HUDEP-2 (cell line): ENCODE measurements around the gene CRB1.
A peak's percentile ranks its signal among the peaks of the same experiment; 100 is the strongest.
"Not testable (repeated sequence)": the region's sequence is repeated elsewhere in the genome, so short reads cannot be mapped to it uniquely, and the experiment has no call there.

Source experiments
- DNase-seq, 76 experiments: peaks; one replicate each; lab custom pipeline; 2025; ENCODE audit not compliant: unreplicated experiment in 76 of 76; lab: John Stamatoyannopoulos, UW

CRB1 gene

DNA sequence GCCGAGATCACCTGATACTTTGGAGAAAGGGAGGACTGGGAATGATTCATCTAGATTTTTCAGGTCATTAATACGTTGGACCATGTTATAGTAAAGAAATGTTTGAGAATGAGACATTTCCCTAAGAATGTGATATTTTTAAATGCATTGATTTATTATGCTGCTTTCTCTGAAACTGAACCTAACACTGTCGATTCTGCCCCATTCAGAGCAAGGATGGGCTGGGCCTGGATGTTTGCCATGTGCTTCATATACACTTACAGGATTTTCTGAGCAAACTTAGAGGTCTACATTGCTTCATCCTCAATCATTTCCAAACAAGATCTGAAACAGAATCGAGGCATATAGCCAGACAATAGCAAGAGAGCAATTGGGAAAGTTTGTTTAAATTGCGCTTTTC, 183.3 kb downstream of the CRB1 start:
- DNase-seq: no peak

DNA sequence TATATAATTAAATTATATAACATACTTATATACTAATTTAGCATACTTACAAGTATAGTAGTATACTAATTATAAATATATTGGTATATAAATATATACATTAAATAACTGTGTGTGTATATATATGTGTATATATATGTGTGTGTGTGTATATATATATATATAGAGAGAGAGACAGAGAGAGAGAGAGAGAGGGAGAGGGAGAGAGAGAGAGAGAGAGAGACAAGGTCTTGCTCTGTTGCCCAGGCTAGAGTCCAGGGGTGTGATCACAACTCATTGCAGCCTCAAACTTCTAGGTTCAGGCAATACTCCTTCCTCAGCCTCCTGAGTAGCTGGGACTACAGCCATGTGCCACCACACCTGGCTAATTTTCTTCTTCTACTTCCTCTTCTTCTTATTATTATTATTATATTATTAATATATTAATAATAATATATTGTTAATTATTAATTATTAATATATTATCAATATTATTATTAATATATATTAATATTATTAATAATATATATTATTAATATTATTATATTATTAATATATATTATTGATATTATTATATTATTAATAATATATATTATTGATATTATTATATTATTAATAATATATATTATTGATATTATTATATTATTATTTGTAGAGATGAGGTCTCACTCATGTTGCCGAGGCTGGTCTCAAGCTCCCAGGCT, 185.5 kb downstream of the CRB1 start:
- DNase-seq: no peak

DNA sequence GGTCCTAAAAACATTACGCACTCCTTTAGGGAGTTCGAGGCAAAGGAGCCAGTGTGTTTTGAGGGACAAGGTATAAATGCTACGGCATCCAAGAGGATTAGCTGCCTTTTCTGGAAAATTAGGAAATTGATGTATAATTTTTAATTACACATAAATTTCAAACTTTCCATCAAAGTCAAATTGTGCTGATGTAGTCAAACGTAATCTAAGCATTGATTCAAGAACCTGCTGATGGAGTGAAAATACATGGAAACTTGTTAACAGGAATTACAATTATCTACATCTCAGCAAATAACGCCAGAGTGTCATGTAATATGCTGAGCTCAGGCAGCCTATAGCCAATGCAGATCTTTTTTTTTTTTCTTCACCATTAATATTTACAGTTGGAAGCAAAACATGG, 194.5 kb downstream of the CRB1 start:
- DNase-seq: no peak

DNA sequence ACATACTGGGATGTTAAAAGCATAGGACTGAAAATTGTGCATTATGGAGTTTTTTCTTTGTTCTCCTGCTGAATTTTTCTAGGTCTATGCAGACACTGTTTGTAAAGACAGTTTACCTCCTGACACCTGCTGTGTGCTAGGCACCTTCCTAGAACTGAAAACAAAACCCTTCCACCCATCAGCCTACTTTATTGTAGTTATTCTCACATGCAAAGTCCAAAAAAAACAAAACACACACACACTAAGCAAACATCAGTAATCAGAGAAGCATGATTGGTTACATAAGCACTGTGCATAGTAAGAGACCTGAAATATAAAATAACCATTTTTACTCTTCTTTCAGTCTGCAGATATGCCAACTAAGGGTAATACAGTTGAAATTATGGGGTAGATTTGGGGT, 195.1 kb downstream of the CRB1 start:
- DNase-seq: no peak

GRCh38 chr1:197464044-197464443, 196.0 kb downstream of the CRB1 start:
- DNase-seq: no peak

GRCh38 chr1:197465528-197466327, 197.7 kb downstream of the CRB1 start:
- DNase-seq: no peak

DNA sequence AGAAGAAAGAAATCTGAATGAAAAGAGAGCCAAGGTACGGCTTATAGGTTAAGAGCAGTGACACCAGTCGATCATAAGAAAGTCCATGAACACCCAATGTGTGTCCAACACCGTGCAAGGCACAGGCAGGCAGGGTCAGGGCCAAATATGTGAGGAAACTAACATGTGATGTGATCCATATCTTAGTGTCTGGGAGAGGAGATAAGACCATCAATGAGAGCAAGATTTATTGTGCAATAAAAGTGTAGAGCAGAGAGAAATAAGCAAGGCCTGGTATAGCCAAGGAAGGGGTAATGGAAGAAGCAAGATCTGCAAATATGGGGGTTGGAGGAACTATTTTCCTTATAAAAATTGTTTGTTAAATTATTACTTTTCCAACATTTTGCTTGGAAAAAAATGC, 198.8 kb downstream of the CRB1 start:
- peak in 3 of 76 experiments; percentile 2 to 7 (median 4) for DNase-seq

- no peak for DNase-seq
Observed at GRCh38 chr1:197467881-197468280, 199.8 kb downstream of the CRB1 start.

DNA sequence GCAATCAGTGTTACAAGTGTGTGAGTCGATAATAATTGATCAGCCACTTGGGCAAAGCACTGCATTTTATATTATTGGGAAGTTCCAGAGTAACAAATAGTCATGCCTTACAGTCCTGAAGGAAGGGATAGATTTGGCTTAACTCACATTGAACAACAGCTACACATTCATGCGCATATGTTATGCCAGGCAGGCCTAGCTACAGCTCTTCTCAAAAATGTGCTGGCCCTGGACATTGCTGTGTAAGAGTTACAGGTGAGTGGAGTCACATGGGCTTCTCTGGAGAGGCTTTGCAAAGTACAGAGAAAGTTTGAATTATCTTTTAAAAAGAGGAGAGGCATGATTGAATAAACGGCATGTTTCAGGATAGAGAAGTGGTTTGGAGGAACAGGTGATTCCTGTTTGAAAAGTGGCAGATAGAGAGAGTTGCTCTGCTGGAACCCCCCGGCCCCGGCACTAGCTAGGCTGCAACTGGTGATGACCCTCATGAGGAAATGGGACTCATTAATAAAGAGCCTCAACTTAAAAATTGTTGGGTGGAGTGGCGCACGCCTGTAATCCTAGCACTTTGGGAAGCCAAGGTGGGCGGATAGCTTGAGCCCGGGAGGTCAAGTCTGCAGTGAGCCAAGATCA, 200.6 kb downstream of the CRB1 start:
- no peak for DNase-seq

DNA sequence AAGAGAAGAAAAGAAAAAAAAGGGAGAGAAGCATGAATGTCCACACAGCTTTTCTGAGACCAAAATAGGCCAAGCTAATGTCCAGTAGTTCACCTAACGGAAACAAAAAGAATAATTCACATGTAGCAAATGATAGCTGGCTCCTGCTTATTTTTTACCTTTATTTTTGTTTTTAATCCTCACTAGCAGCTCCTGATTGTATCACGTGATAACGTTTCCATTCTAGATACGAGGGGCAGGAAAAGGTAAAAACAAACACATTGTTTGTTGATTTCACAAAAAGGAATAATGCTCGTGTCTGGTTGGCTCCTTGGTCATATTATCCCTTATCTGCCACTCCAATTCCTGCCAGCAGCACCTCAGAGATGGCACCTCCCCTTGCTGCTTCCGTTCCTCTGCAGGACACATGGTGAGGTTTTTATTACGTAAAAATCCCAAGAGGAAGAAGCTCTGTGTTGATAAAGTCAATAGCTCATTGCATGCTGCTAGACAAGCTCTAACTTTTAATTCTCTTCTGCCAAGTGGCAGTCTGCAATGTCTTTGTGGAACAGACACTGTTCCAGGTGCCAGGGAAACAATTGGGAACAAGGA, 201.7 kb downstream of the CRB1 start:
- DNase-seq: no peak

- no peak for DNase-seq
Observed at GRCh38 chr1:197470330-197470729, 202.3 kb downstream of the CRB1 start.

DNA sequence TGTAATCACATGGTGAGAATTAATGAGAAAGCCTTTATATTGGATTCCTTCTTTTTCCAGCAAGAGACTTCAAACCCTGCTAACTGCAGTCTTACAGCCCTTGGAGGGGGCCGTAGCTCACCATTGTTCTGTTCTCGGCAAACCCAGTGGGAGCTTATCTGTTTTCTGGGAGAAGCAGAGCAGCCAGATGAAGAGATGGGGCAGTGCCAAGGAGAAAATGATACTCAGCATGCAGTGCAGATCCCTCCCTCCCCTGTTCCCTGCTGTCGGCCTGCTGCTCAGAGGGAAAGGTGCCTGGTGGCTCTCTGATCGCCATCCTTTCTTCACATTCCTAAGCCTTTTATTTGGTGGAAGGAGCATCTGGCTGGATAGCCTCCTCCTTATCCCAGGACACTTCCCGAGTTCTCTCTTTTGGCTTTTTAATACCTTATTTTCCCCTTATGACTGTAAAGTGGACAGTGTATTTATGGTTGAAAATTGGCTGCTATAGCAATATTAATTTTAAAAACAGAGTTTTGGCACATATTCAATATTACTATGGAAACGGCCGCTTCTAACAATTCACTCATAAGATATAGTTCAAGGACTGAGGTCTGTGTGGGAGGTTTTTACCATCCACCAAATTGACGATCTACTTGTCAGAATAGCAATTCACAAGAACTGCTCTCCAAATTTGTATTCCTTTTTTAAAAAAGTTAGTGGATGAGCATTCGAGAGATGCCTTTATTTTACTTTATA, 203.4 kb downstream of the CRB1 start:
- no peak for DNase-seq

- DNase-seq: no peak
Observed at GRCh38 chr1:197472141-197472540, 204.1 kb downstream of the CRB1 start.

DNA sequence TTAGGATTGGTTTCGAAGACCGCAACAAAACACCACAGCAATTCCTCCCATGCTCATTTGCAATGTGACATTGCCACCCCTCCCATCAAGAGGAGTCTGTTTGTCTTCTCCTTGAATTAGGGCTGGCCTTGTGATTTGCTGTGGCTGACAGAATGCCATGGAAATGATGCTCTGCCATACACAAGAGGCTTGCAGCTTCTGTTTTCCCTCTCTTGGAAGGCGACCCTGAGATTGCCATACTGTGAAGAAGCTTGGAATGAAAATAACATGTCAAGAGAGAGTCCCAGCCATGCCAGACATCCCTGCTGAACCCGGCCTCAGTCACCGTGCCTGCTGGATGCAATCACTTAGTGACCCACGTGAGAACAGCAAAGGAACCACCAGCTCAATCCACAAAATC, 212.4 kb downstream of the CRB1 start:
- DNase-seq: no peak

- DNase-seq: no peak
Observed at GRCh38 chr1:197481101-197481500, 213.0 kb downstream of the CRB1 start.

- no peak for DNase-seq
Observed at GRCh38 chr1:197485790-197486189, 217.7 kb downstream of the CRB1 start.

- DNase-seq: peak in 1 of 76 experiments; percentile 5
Observed at GRCh38 chr1:197486946-197487345, 218.9 kb downstream of the CRB1 start.

DNA sequence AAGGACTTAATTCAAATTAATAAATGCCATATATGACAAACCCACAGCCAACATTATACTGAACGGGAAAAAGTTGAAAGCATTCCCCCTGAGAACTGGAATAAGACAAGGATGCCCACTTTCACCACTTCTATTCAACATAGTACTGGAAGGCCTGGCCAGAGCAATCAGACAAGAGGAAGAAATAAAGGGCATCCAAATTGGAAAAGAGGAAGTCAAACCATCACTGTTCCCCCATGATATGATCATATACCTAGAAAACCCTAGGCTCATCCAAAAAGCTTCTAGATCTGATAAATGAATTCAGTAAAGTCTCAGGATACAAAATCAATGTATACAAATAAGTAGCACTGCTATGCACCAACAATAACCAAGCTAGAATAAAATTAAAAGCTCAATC, 223.5 kb downstream of the CRB1 start:
- DNase-seq: not testable (repeated sequence)

DNA sequence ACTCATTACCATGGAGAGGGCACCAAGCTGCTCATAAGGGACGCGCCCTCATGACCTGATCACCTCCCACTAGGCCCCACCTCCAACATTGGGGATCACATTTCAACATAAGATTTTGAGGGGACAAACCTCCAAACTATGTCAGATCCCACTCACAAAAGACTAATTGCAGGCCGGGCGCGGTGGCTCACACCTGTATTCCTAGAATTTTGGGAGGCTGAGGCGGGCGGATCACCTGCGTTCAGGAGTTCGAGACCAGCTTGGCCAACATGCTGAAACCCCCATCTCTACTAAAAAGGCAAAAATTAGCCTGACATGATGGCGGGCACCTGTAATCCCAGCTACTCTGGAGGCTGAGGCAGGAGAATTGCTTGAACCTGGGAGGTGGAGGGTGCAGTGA, 228.7 kb downstream of the CRB1 start:
- no peak for DNase-seq

DNA sequence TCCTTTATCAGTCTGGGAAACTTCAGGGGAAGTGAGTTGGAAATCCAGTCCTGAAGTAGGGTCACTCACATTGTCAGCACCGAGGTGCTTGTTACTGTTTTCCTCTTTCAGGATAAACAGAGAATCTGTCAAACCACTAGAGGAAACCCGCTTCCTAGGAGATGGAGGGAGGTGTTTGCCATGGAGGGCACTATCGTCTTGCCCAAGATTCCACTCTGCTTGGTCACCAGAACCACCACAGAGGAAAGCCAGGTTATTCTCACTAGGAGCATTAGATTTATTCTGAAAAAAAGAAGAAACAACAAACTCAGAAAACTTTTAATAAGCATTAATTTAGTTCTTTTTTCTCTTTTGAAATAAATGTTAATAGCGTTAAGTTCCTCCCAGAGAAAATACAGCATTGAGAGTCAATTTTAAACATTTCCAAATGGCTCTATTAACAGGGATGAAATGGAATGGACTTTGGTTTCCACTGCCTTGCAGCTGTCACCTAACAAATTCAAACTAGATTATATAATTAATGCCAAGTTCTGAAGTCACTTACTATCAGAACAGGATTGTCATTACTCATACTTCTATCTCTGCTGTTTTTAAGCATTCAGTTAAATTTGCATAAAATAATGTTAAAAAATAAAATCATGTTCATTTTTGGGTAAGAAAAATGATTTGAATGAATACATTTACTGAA, 242.8 kb downstream of the CRB1 start:
- DNase-seq: no peak
